Ectodermal cell (in vitro differentiated cells): Measurements from ENCODE around the gene ENTPD6.

ENCODE experiments used
- H3K27ac ChIP-seq: 2 replicates; pipeline ENCODE4 v1.7.0; 2013; ENCODE audit warnings: mild to moderate bottlenecking, low read depth, low read length; ENCODE audit not compliant: insufficient read depth, poor library complexity, severe bottlenecking
- H3K27me3 ChIP-seq: 2 replicates; pipeline ENCODE4 v1.7.0; 2013; ENCODE audit warnings: mild to moderate bottlenecking, low read length; ENCODE audit not compliant: insufficient read depth, control insufficient read depth, poor library complexity, severe bottlenecking
- H3K36me3 ChIP-seq: one replicate; pipeline ENCODE4 v1.7.0; 2013; ENCODE audit warnings: low read length; ENCODE audit not compliant: control insufficient read depth, insufficient read depth
- H3K4me1 ChIP-seq: one replicate; pipeline ENCODE4 v1.7.0; 2013; ENCODE audit warnings: low read length; ENCODE audit not compliant: control insufficient read depth, insufficient read depth
- H3K4me3 ChIP-seq: 2 replicates; pipeline ENCODE4 v1.7.0; 2013; ENCODE audit warnings: low read depth, low read length, control low read depth; ENCODE audit not compliant: insufficient read depth
- H3K9me3 ChIP-seq: 2 replicates; pipeline ENCODE4 v1.7.0; 2013; ENCODE audit warnings: mild to moderate bottlenecking, low read length, moderate library complexity; ENCODE audit not compliant: control insufficient read depth
- WGBS, 2 experiments: methylation state at CpG; one replicate each; pipeline ENCODE4 v1.1.7; 2013; ENCODE audit warnings: missing lambda C conversion rate in 2 of 2; 5-methylcytosine and 5-hydroxymethylcytosine counted together

ENTPD6 gene

DNA sequence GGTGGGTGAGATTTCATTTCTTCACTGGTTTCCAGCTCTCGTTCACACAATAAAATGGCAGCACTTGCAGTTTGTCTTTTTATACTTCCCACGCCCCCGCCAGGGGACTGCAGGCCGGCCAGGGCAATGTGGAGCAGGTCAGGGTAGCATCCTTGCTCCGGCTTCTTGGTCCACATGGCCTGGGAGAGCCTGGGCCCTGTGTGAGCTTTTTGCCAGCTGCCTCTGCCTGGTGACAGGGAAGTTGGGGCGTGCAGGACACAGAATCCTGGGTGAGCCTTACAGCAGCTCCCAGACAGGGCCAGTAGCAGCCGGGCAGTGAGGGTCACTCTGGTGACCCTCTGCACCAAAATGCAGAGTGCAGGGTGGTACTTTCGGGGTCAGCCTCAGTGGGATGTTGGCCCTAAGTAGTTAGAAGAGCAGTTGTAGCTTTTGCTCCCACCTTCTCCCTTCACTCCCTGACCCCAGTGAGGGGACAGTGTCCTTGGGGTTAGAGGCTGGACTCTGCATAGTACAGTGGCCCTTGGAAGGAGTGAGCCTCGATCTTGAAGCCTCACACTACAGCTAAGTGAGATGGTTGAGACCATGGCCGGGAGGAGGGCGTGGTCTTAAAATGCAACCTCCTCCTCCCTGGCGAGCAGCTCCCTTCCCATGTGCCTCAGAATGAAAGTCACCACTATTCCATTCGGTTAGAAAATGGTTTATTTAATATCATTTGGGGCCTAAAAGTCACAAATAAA is 76.1 kb downstream of the ENTPD6 start:
- WGBS, 2 experiments: 91 to 93% methylated on average over 12 to 13 of the region's 13 CpGs
- Histone ChIP-seq H3K27me3 (no peaks in the 10 kb centered on the region), H3K4me3 (no peak overlapping the region), H3K27ac (no peak overlapping the region), H3K4me1 (no peaks in the 10 kb centered on the region), H3K36me3 (peaks cover 4% of the 10 kb centered on the region), H3K9me3 (no peaks in the 10 kb centered on the region)

DNA sequence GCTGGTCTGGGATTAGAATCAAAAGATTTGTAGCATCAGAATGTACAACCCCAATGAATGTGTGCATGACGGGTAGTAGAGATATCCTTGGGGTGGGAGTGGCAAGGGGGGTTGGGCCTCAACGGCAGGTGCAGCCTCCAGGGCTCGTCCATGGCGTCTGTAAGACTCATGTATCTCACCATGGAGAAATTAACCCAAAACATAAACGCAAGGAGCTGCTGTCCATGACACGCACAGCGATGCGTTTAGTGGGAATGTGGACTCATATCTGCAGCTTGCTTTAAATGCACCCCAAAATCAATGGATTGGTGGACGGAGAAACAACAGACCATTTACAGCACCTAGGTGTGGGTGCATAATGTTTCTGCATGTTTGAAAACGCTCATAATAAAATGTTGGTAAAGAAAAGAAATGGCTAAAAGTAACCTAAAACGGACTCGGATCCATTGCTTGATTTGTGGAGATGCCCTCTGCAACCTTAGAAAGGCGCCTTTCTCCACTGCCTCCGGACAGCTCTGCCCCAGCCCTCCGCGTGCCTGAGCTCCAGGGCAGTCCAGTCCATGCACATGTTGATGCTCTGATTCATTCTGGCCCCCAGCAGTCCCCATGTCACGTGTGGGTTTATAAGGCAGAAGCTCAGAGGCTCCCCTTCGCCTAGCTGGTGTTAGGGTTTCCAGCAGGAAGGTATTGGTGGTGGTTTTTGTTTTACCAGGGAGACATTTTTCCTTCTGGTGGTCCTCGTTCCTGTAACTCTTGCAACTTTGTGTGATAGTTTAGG is 76.9 kb downstream of the ENTPD6 start:
- 94 to 97% methylated on average over 19 of the region's 19 CpGs for WGBS, 2 experiments
- Histone ChIP-seq H3K4me1 (no peaks in the 10 kb centered on the region), H3K36me3 (peaks cover 4% of the 10 kb centered on the region), H3K27me3 (no peaks in the 10 kb centered on the region), H3K4me3 (no peak overlapping the region), H3K27ac (no peak overlapping the region), H3K9me3 (no peaks in the 10 kb centered on the region)

DNA sequence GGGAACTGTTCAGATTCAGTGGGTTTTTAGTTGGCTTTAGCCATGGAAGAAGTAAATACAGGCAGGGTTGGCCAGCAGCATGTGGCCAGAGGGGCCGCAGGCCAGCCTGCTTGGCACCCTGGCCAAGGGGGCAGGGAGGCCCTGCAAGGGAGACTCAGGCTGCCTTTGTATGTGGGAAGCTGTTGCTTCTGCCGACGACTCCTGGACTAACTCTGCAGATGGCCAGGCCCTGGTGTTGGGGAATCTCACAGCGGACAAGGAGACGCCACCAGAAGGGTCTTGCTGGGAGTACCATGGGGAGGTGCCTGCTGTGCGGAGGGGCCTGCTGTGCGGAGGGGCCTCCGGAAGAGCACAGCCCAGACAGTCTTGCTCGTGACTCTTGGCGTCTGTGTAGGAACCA is 77.5 kb downstream of the ENTPD6 start:
- 95% methylated on average over 10 of the region's 10 CpGs for WGBS, 2 experiments
- peaks cover 4% of the 10 kb centered on the region for H3K36me3 ChIP-seq
- no peaks in the 10 kb centered on the region for H3K27me3 ChIP-seq
- no peak overlapping the region for H3K4me3 ChIP-seq
- H3K4me1 ChIP-seq: no peaks in the 10 kb centered on the region
- H3K27ac ChIP-seq: no peak overlapping the region
- no peaks in the 10 kb centered on the region for H3K9me3 ChIP-seq

DNA sequence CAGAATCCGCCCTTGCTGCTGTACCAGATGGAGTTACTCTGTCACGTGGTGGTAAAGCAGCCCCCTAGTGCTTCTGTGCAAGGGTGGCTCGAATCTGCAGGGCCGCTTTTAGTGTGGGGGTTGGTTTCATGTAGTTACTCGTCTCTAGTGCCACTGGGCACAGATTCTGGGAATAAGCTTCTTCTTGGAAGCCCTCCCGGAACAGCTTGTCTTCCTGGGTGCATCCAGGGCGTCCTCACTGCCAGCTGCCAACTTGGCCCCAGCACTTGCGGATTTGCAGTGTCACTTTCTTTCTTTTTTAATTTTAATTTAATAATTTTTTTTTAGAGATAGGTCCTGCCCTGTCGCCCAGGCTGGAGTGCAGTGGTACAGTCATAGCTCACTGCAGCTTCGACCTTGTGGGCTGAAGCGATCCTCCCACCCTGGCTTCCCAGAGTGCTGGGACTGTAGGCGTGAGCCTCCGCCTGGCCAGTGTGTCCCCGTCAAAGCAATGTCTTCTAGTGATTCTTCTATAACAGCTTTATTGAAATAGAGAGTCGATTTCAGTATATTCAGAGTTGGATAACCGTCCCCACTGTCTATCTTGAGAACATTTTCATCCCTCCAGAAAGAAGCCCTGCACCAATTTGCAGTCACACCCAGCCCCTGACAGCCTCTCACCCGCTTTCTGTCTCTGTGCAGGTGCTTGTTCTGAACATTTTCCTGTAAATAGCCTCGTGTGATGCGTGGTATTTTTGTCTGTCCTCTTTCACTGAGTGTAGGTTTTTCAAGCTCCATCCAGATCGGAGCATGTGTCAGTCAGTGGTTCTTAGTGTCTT is 78.2 kb downstream of the ENTPD6 start:
- no peaks in the 10 kb centered on the region for H3K27me3 ChIP-seq
- no peak overlapping the region for H3K27ac ChIP-seq
- no peak overlapping the region for H3K4me3 ChIP-seq
- peaks cover 4% of the 10 kb centered on the region for H3K36me3 ChIP-seq
- H3K9me3 ChIP-seq: no peaks in the 10 kb centered on the region
- 94% methylated on average over 19 to 20 of the region's 20 CpGs for WGBS, 2 experiments
- H3K4me1 ChIP-seq: no peaks in the 10 kb centered on the region

DNA sequence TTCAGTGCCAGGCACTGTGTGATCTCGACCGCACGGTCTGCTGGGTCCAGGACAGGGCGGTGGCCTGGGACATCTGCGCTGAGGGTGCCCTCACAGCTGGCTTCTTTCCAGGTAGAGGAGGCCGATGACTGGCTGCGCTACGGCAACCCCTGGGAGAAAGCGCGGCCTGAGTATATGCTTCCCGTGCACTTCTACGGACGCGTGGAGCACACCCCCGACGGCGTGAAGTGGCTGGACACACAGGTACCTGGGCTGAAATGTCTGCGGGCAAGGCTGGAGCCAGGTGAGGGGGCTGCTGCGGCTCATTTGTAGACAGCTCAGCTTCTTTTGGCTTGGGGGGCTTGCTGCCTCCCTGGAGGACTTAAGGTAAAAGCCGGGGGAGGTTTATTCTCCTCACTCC is 79.0 kb downstream of the ENTPD6 start:
- Histone ChIP-seq H3K27ac (no peak overlapping the region), H3K4me3 (no peak overlapping the region), H3K4me1 (no peaks in the 10 kb centered on the region), H3K36me3 (peaks cover 5% of the 10 kb centered on the region), H3K27me3 (no peaks in the 10 kb centered on the region), H3K9me3 (no peaks in the 10 kb centered on the region)
- WGBS, 2 experiments: 96 to 97% methylated on average over 20 of the region's 20 CpGs

DNA sequence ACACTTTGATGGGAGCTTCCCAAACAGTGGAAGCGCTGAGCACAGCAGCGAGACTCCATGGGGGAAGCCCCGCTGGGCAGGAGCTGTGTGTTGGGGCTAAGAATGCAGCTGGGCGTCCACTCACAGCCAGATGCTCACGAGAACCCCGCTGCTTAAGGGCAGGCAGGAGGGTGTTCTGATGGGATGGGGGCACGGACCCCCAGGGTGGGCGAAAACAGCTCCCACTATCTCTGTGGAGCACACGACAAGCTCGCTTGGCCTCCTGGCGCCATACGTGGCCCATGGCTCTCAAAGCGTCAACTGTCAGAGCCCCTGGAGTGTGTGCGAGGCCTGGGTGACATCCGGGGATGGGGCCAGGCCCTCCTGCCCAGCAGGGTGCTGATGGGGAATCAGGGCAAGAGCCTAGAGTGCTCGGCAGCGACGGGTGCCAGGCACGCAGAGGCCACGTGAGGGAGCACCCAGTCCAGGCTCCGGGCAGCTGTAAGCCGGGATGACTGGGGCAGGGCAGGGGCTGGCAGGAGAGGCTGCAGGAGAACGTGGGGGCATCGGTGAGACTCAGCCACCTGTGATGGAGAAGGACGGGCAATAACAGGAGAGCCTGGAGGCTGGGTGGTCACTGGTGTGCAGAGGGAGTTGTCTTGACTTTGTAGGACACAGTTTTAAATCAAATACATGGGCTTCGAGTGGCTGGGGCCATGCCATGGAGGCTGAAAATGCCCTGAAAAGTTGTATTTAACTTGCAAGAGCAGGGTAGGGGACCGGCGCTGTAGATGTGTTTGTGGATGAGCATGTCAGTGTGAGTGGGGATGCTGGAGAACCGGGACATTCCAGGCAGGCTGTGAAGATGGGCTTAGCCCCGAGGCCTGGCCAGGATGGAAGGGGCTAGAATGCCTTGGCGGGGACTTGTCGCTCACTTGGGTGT is 79.6 kb downstream of the ENTPD6 start:
- WGBS, 2 experiments: 93 to 94% methylated on average over 32 of the region's 32 CpGs
- H3K4me1 ChIP-seq: no peaks in the 10 kb centered on the region
- no peak overlapping the region for H3K4me3 ChIP-seq
- H3K36me3 ChIP-seq: peaks cover 9% of the 10 kb centered on the region
- no peaks in the 10 kb centered on the region for H3K9me3 ChIP-seq
- H3K27me3 ChIP-seq: no peaks in the 10 kb centered on the region
- H3K27ac ChIP-seq: no peak overlapping the region

DNA sequence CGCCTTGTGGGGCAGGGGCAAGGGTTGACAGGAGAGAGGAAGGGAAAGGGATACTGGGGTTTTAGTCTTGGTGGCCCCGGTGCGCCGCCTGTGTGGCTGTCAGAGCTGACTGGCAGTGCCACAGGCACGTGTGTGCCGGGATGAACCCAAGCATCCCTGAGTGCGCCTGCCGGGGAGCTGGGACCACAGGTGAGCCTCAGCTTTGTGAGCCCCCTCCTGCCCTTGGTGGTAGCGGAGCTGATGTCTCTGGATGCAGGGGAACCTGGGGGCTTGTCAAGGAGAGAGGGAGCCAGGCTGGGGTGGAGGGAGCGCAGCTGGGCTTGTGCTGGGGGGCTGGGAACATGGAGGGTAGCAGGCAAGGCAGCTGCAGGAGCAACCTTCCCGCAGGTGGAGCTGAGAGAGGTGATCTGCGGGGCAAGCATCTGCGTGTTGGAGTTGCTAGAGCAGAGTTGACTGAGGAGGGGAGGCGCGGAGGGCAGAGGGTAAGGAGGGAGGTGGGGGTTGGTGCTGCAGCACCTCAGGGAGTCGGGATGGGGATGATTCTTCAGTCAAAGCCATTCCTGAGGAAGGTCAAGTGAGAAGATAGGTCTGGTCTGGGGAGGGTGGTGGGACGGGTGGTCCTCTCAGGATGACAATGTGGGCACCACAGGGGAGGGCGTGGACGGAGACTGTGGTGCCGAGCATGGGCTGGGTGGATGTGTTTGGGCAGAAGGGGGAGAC is 80.5 kb downstream of the ENTPD6 start:
- whole genome bisulfite sequencing, 2 experiments: 95 to 97% methylated on average over 20 of the region's 20 CpGs
- Histone ChIP-seq H3K9me3 (no peaks in the 10 kb centered on the region), H3K27me3 (no peaks in the 10 kb centered on the region), H3K36me3 (peaks cover 13% of the 10 kb centered on the region), H3K4me3 (no peak overlapping the region), H3K4me1 (no peaks in the 10 kb centered on the region), H3K27ac (no peak overlapping the region)
